PFSK-1 (cell line): Measurements from ENCODE around the gene CFAP61.
A peak's percentile ranks its signal among the peaks of the same experiment; 100 is the strongest.

Source experiments
- FOXP2 ChIP-seq: optimal IDR thresholded peaks from 2 replicates; pipeline ENCODE3; 2011; ENCODE audit warnings: borderline replicate concordance, control low read depth, inconsistent platforms; ENCODE audit not compliant: insufficient read depth; ENCODE audit errors: extremely low read length, extremely low read depth
- POLR2AphosphoS5 ChIP-seq: IDR thresholded peaks from 2 replicates; pipeline ENCODE4 v1.6.1; 2012; ENCODE audit warnings: low read depth, mild to moderate bottlenecking, control low read depth, low read length, moderate library complexity
- REST ChIP-seq, 2 experiments: IDR thresholded peaks; 2 replicates each; pipeline versions ENCODE4 v1.6.1 to v1.8.0; 2011 to 2012; ENCODE audit warnings: low read depth in 2 of 2, low read length in 2 of 2, control low read depth in 1 of 2, inconsistent platforms in 1 of 2, mild to moderate bottlenecking in 1 of 2, moderate library complexity in 1 of 2; ENCODE audit not compliant: insufficient read depth in 1 of 2
- SIN3A ChIP-seq: IDR thresholded peaks from 2 replicates; pipeline ENCODE4 v1.6.1; 2012; ENCODE audit warnings: mild to moderate bottlenecking, low read length, moderate library complexity, borderline replicate concordance; ENCODE audit not compliant: insufficient read depth
- TAF1 ChIP-seq: IDR thresholded peaks from 2 replicates; pipeline ENCODE4 v1.6.1; 2012; ENCODE audit warnings: low read length, control low read depth, borderline replicate concordance; ENCODE audit not compliant: insufficient read depth

Gene CFAP61

GRCh38 chr20:20039752-20040387 lies 12.5 kb upstream of the CFAP61 start:
- no peak for TF ChIP-seq REST (IDR thresholded peaks at IDR 0.05; ENCODE audit: insufficient read depth in 1 of 2, low read depth in 2 of 2, low read length in 2 of 2)
- no peak for TF ChIP-seq TAF1
- TF ChIP-seq POLR2AphosphoS5 = no peak
- TF ChIP-seq FOXP2 = no peak
- TF ChIP-seq SIN3A = no peak

- no peak for TF ChIP-seq REST (IDR thresholded peaks at IDR 0.05; ENCODE audit: insufficient read depth in 1 of 2, low read depth in 2 of 2, low read length in 2 of 2)
- no peak for TF ChIP-seq SIN3A
- TF ChIP-seq FOXP2 = no peak
- no peak for TF ChIP-seq POLR2AphosphoS5
- no peak for TF ChIP-seq TAF1
These were observed 612 bp upstream of the CFAP61 start for GRCh38 chr20:20051767-20052073.

GRCh38 chr20:20060234-20060998 lies 8.1 kb downstream of the CFAP61 start:
- TF ChIP-seq TAF1 (no peak), SIN3A (no peak), POLR2AphosphoS5 (no peak), FOXP2 (no peak), REST (IDR thresholded peaks at IDR 0.05; ENCODE audit: insufficient read depth in 1 of 2, low read depth in 2 of 2, low read length in 2 of 2) (no peak)

GRCh38 chr20:20063941-20064702 lies 11.8 kb downstream of the CFAP61 start:
- TF ChIP-seq REST (IDR thresholded peaks at IDR 0.05; ENCODE audit: insufficient read depth in 1 of 2, low read depth in 2 of 2, low read length in 2 of 2) (peak; percentile 60 to 89; a peak in 3 of 4 replicates), POLR2AphosphoS5 (no peak)
